ENCODE data around the gene EGR4.
A peak's percentile ranks its signal among the peaks of the same experiment; 100 is the strongest.

EGR4 gene

DNA sequence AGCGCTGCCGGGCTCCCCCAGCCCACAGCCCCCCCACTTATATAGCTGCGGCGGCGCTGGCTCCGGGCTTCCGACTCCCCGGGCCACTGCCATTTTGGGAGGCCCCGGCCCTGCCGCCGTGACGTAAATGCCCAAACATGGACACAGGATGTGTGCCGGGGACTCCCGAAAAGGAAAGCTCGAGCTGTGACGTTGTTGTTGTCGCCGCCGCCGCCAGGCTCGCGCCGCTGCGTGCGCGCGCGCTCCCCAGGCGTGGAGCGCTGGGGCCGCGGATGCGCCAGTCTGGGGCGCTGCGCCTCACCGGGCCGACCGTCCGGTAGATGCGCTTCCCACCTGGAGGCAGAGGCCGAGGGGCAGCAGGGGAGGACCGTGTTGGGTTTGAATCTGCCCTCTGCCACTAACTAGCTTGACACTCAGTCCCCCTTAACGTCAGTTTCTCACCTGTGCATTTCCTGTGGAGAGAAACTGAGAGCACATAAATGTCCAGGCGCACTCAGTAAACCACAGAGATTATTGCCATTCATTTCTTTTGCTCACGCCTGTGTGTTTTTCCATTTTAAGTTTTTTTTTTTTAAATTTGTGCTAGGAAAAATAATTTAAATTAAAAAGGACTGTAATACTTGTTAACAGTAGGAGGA, at the start of gene EGR4:
Gene EGR4 (minus strand): TSS at position 15 of the 638 bp plus-strand sequence. CDS start 231 bp downstream, outside the sequence.
- FAIRE-seq, result peak; percentile 65

DNA sequence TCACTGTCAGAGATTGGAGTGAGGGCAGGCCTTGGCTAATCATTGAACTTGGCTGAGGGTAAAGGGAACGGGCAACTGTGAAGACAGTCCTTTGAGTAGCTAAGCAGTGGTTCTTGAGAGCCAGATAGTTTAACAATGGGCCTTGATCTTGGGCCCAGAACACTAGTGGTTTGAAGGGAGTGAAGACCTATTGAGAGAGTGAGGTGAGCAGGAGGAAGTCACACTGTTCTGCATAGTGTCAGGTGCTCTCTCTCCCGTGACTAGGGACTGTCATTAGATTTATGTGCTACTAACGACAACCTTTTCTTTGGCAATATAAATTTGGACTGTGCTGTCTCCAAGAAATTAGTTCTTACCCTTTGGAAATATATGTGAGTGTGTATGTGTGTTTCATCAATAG, 47.7 kb upstream of the EGR4 start:
- no peak for FAIRE-seq

DNA sequence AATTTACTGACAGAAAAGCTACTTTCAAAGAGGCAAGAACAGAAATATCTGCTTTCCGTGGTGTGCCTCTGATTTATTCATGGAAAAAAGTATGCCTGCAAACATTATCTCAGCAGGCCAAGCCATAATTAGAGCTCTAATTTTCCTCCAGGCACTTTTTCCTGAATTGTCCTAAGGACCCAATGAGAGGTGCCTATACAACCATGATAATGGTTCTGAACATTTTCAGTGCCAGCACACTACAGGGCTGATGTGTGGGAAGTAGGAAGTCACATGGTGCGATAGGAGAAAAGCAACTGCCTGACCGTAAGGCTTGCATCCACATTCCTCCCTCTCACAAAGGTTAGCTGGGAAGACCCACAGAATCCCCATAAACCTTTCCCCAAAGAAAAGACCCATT, 45.9 kb upstream of the EGR4 start:
- FAIRE-seq, result no peak

DNA sequence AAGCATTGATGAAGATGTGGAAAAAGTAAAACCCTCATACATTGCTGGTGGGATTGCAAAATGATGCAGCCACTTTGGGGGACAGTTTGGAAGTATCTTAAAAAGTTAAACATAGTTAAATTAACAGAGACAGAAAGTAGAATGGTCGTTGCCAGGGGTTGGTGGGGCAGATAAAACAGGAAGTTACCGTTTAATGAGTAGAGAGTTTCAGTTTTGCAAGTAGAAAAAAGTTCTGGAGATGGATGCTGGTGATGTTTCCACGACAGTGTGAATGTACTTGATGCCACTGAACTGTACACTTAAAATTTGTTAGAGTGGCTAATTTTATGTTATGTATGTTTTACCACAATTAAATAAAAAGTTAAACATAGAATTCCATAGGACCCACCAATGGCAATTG, 44.5 kb upstream of the EGR4 start:
- FAIRE-seq, result no peak

DNA sequence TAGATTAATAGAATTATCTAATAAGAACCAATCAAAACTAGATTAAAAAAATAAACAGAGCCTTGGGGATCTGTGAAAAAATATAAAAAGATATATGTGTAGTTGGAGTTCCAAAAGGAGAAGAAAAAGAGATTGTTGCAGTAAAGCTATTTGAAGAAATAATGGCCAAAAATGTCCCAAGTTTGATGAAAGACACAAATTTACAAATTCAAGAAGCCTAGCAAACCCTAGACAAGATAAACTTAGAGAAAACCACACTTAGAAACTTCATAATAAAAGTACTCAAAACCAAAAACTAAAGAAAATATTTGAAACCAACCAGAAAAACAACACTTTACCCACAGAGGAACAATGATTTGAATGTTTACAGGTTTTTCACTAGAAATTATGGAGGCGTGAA, 41.3 kb upstream of the EGR4 start:
- no peak for FAIRE-seq

DNA sequence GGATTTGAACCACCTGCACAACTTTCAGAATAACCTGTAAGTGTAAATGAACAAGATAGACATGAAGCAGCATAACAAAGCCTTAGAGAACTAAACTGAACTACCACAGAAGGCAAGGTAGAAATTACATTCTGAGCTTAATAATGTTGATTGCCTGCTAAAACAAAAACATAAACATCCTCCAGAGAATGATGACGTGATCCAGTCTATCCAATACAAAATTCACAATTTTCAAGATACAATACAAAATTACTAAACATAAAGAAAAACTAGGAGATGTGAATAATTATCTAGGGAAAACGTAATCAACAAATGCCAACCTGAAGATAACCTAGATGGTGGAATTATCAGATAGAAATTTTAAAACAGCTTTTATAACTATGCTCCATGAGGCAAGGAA, 40.7 kb upstream of the EGR4 start:
- no peak for FAIRE-seq

DNA sequence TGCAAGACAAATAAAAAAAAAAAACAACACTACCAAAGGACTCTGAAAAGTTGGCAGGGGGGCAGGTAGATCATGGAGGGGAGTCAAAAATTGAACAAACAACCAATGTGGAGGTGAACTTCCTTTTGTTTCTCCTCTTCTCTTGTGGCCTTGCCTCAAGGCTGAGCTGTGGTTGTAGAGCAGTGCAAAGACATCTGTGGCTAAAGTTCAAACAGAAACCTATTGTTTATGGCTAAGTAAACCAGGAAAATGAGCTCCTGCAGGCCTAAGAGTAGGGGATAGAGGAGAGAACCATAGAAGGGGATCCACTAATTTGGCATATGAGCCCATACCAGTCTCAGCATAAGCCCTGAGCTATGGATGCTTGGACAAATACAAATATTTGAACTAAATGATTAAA, 40.2 kb upstream of the EGR4 start:
- no peak for FAIRE-seq

DNA sequence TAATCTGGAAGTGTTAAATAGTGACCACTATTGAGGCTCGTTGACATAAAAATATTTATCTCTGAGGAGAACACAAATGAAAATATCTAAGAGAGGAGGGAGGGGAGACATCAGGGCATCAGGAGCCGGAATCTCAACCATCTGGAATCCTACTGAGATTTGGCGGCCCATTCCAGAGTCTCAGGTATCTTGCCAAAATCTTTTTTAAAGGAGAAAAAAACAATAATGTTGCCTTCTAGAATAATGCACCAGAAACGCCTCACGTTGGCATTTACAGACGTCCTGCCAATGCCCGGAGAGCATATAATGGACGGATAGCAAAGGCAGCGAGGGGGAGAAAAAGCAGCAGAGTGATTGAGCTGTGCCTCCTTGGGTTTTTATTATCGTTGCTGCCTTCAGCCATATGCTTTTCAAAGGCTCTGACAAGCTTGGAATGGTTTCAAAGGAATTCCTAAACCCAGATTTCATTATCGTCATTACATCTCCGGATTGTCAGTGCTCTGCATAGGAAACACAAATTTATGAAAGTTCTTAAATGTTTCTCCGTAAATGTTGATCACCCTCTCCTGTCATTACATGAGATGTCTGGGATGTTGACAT, 30.9 kb upstream of the EGR4 start:
- FAIRE-seq, result no peak

DNA sequence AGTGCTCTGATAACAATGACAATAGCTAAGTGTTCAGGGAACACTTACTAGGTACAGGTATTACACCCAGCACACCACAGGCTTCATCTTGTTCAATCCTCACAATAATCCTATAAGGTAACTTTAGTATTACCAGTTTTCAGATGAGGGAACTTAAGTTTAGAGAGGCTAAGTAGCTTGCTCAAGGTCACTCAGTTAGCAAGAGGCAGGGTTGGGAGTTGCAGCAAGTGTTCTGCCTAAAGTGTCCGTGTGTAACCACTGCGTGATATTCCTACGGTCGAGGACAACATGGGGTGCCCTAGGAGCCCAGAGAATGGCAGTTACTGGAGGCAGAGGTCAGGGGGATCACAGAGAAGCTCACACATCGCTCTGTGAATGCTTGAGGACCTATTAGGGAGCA, 30.2 kb upstream of the EGR4 start:
- FAIRE-seq, result no peak

DNA sequence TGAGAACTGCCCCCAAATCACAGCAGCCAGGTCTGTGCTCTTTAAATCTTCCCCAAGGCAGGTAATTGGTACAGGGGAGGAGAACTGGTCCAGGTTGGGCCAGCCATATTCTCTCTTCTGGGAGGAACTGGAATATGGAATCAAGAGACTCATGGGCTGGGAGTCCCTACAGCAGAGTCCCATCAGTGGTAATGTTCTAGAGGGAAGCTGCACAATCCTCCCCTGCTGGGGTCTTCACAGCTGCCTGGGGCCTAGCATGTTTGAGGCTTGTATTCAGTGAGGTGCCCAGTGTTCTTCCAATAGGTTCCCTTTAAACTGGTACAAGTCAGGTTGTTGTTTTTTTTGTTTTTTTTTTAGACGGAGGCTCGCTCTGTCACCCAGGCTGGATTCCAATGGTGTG, 21.1 kb upstream of the EGR4 start:
- FAIRE-seq, result no peak

DNA sequence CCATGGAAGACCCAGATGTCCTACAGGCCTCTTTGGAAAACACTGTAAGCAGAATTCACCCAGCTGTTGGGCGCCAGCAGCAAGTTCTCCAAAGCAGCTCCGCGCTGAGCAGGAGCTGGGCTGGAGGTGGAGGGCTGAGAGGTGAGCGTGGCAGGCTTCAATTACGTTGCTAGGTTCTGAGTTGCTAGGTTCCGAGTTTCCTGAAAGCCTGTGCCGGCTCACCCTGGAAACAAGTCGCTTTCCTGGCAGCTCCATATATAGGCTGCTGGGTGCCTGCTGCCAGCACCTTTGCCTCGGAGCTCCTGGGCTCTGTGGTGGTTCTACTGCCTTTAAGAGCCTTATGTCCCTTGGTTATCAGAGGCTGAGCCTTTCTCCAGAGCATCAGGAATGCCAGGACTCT, 14.4 kb upstream of the EGR4 start:
- FAIRE-seq, result peak; percentile 91

DNA sequence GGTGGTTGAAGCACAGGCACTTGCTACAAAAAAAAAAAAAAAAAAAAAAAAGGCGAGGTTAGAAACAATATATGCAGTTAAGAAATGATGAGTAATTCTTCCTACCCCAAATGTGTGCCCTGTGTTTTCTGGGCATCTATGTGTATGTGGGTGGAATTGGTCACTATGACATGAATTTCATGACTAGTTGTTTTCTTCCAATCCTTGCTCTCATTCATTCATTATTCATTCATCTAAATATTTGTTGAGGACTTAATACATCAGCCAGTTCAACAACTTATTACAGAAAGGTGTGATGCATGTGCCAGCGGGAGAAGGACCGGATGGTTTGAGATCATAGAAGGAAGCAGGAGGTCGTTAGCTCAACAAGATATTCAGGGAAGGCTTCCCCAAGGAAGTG, 8.3 kb upstream of the EGR4 start:
- FAIRE-seq, result no peak

DNA sequence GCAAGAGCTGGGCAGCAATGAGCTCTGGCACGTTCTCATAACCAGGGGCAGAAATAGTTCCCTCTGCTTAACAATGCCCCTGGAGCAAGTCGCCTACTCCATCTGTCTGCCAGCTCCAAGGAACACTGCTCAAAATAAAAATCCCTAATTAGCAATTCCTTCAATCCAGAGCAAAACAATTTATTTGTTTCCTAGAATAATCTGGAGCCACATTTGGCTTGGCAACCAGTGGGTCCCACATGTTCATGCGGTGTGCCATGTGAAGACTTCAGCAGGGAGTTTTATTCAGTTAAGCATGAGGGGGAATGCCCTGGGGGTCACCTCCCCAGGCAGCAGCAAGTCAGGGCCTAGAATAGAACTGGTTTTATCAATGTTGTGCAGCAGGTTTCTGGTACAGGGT, 7.6 kb upstream of the EGR4 start:
- FAIRE-seq, result no peak

DNA sequence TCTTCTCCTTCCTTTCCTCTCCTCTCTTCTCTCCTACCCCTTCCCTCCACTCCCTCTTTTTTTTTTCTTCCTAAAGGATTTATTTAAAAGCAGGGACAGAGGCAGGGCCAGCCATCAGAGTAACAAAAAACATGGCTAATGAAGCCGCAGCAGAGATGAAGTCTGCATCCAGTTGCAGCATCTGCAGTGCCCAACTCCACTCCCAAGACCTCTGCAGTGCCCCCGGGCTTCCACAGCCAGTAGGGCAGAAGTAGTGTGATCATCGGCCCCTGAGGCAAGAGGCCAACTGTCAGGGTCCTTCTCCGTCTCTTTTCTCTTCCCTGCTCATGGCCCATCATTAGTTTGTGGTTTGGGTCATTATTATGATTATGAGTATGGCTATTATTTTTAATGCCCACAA, 4.2 kb upstream of the EGR4 start:
- no peak for FAIRE-seq

DNA sequence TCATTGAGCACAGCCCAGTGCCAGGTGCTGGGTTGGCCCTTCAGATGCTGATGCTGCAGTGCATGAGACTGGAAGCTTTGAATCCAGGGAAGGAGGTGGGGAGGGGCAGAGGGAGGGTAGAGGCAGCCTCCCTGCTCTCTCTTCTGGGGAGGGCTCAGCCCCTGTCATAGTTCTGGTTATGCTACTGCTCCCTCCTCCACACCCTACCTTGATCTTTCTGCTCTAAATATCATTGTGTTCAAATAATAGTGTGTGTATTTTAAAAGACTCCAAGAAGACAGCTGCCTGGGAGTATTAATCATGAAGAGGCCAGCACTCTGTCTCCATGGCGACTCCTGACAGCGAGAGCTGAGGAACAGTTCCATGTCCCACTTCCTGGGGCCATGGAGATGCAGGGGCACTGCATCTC, 3.8 kb upstream of the EGR4 start:
- peak; percentile 97 for FAIRE-seq

DNA sequence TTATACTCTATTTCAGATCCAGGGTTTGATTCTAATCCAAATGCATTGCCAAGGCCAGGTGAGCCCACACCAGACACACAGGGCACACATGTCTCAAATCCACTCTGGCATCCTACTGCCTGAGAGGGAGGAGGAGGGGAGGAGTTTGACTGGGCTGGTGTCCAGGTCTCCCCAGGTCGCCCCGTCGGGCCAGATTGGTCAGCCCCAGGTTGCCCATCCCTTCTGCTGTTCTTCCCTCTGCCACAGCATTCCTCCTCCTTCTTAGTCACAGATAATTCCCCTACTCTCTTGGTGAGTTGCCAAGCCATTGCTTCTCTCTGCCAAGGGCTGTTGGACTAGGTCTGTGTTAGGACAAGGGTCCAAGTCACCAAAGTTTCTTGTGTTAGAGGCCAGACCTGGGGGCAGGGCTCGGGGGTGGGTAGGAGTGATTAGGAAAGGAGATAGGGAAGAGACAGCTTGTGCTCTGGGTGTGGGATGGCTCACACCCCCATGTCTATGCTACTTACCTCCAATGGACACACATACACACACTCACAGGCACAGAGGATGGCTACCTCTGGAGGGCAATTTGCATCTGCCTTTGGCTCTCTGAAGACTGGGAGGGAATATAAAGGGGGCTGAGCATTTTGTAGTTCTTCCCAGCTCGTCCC, 2.5 kb upstream of the EGR4 start:
- no peak for FAIRE-seq

DNA sequence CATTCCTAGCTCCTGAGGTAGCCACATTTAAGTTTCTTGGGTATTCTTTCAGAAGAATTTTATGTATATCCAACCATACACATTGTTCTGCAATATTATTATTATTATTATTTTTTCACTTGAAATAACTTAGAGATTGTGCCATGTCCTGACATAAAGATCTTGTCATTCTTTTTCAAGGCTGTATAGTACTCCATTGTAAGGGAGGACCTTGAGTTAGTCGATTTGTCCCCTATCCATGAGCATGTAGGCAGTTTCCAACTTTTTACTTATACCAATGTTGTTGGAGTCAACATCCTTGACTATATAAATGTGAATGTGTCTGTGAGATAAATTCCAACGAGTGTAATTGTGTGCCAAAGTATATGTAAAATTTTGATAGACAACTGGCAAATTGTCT, 891 bp upstream of the EGR4 start:
- FAIRE-seq, result peak; percentile 85

DNA sequence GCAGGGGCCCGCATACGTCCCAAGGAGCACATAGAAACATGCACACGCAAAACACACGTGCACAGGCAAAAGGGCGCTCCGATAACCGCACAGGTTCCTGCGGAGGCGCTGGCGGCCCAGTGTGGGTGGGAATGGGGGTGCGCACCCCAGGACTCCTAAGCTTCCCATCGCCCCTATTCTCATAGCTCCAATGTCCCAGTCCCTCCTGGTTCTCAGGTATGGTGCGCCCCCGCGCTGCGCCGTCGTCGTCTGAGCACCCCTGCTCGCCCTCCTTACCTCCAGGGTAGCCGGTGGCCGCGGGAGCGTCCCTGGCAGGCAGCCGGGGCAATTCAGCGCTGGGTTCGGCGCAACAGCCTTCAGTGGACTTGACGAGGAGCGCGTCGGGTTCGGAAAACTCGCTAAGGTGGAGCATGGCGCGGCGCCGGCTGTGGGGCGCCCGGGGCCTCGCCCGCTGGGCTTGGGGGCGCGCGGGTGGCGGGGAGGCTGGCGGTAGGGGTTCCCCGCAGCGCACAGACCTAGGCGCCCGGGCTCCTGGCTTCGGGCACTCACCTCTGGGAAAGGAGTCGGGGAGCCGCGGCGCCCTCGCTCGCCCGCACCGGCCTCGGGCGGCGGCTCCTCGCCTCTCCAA, 328 bp downstream of the EGR4 start:
- no peak for FAIRE-seq

DNA sequence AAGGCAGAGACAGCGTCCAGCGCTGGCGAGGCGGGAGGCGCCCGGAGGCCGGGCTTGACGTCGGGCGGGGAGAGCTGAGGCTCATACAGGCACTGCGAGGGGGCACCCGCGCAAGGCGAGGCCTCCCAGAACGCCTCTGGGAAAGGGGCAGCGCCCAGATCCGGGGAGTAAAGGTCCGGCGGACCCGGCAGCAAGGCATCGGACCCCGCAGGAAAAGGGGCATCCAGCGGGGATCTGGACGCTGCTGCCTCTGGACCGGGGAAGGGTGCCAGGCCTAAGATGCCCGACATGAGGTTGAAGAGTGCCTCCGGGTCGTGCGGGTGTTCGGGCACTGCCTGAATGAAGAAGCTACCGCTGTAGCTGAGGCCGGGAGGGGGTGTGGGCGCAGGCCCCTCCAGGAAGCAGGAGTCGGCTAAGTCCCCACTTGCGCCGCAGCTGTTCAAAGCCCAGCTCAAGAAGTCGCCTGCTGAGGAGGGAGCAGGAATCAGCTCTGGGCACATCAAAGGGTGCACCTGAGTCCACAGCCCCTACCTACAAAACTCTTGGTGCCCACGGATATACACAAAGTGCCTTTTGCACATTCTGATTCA, 937 bp downstream of the EGR4 start:
- FAIRE-seq, result no peak

DNA sequence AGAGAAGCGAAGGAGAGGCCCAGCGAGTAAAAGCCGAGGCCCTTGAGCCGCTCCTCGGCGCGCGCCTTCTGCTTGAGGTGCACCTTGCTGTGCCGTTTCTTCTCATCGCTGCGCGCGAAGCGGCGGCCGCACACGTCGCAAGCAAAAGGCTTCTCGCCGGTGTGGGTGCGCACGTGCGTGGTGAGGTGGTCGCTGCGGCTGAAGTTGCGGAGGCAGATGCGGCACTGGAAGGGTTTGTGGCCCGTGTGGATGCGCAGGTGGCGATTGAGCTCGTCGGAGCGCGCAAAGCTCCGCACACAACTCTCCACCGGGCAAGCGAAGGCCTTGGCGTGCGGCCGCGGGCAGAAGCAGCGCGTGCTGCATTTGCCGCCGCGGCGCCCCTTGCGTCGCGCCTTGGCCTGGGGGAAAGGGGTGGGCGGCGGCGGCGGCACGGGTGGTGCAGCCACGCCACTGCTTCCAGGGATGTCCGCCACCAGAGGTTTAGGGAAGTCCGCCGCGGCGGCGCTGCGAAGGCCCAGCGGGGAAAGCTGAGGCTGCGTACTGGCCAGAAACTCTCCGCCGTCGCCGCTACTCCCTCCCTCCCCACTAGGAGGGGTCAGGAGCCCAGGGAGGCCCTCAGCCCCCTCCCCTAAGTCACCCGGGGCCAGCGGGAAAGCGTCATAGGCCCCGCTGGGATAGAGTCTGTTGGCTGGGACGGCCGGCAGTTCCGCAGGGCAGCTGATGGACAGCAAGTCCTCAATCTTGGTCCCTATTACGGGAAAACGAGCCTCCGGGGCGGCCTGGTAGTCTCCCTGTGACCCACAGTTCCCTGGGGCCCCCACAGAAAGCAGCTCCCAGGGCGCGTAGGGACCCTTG, 1.7 kb downstream of the EGR4 start:
- FAIRE-seq, result no peak

DNA sequence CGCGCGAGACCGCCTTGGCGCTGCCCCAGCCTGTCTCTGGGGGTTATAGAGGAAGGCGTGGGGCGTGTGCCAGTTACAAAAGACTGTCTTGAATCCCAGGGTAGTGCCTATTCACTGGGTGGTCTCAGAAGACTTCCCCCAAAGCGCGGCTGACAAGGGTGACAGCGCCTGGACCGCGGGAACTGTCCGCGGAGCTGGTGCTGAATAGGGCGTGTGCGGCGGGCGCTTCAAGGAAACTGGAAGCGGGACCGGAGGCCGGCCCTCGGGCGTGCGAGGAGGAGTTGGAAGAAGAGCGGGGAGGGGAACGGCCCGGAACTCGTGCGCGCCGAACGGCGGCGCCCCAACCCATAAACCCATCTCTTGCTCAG, 2.3 kb downstream of the EGR4 start:
- FAIRE-seq, result no peak

DNA sequence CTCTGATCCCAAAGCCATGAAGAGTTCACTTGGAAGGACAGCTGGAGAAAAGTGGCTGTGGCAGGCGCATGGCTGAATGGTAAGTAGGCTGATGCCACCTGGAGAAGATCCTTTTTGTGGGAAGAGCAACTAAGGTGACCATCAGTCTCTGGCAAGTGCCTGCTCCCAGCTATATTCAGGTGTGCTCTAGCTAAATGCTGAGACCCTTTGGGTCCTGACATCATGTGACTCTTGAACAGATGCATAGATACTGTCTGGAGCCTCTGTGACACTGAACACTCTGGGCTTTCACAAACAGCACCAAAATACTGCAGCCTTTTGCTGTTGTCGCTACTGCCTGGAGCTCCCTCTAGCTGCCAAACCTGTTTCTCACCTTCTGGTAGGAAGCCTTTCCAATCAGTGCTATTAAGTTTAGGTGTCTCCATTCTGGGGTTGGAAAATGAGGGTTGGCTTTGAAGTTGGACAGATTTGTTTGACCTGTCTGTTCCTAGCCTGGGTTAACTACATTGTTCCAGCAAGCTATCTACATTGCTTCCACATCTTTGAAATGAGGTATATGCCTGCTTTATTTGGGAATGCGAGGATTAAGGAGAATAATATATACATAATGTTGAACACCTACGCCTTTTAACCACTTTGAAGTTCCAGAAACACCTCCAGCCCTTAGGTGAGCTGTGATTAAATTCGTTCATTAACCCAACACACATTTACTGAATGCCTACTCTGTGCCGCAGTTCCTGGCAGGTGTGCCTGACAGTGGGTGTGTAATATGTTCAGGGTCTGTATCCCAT, 3.1 kb downstream of the EGR4 start:
- FAIRE-seq, result peak; percentile 68
